Gastrocnemius medialis (tissue), 4 donors: ENCODE results near the gene RASAL3. TPM values are rescaled to one million over a fixed set of nuclear protein-coding genes. Genes with fewer than 3 reads are reported as not detected.

Experiments used
- ATAC-seq, 2 donors: fragments of 150-250 bp; one replicate each; pipeline ENCODE4 v1.9.1; 2016
- DNase-seq, 2 donors: peaks; one replicate each; pipeline ENCODE4 v3.0.0-alpha.2; 2019
- H3K27ac ChIP-seq, 4 donors: fragments of 200-600 bp; sonication (generic); 1 replicate in 1 of 4; 2 replicates in 3 of 4; pipeline ENCODE4 v1.5.1; 2016 to 2018; ENCODE audit warnings: mild to moderate bottlenecking in 2 of 4, moderate library complexity in 1 of 4
- H3K27me3 ChIP-seq, 3 donors: fragments of 200-600 bp; sonication (generic) in 2 of 3; 1 replicate in 1 of 3; 2 replicates in 2 of 3; pipeline versions ENCODE4 v1.5.1 to v1.6.0; 2016 to 2019; ENCODE audit warnings: mild to moderate bottlenecking in 1 of 3, moderate library complexity in 1 of 3
- H3K36me3 ChIP-seq, 2 donors: fragments of 200-600 bp; sonication (generic) in 1 of 2; one replicate each; pipeline ENCODE4 v1.5.1; 2017 to 2018
- H3K4me1 ChIP-seq, 2 donors: fragments of 200-600 bp; sonication (generic) in 1 of 2; one replicate each; pipeline ENCODE4 v1.5.1; 2016 to 2017; ENCODE audit warnings: mild to moderate bottlenecking in 2 of 2
- H3K4me3 ChIP-seq, 4 donors: fragments of 200-600 bp; sonication (generic) in 3 of 4; 1 replicate in 1 of 4; 2 replicates in 3 of 4; pipeline ENCODE4 v1.5.1; 2016 to 2019; ENCODE audit warnings: mild to moderate bottlenecking in 2 of 4
- H3K9me3 ChIP-seq, 3 donors: fragments of 200-600 bp; sonication (generic) in 2 of 3; 1 replicate in 1 of 3; 2 replicates in 2 of 3; pipeline ENCODE4 v1.5.1; 2016 to 2019
- CTCF ChIP-seq, 5 experiments: fragments of 450-650 bp in 3 of 5; fragments of 200-600 bp in 2 of 5; sonication (generic) in 2 of 5; IDR thresholded peaks in 4 of 5; conservative IDR thresholded peaks in 1 of 5; 1 replicate in 4 of 5; 2 replicates in 1 of 5; pipeline ENCODE4 v1.5.1; 2016 to 2019; ENCODE audit warnings: antibody characterized with exemption in 5 of 5, mild to moderate bottlenecking in 3 of 5, moderate library complexity in 3 of 5
- POLR2A ChIP-seq, 2 donors: fragments of 450-650 bp; IDR thresholded peaks; one replicate each; pipeline ENCODE4 v1.6.1; 2017; ENCODE audit warnings: antibody characterized with exemption in 2 of 2, mild to moderate bottlenecking in 2 of 2, moderate library complexity in 2 of 2
- in situ Hi-C, 4 donors: fragments of 200-750 bp; cut with MboI; loops; one replicate each; pipeline versions ENCODE4 v1.15.0 to v1.8.0; 2017; ENCODE audit warnings: low sequenced_read_pairs in 4 of 4
- intact Hi-C: fragments of 100-400 bp; cut with DNase I; formaldehyde crosslinking; loops from one replicate; pipeline ENCODE4 v1.15.1; 2023; ENCODE audit warnings: low total_unique reads
- total RNA-seq, 4 donors: library from RNA; depleted of rRNA; stranded (reverse); fragments of >200 nt; gene quantifications; one replicate each; pipeline versions ENCODE4 v1.1.0 to v1.2.3, GENCODE V29; 2016

RASAL3 gene
- total RNA-seq, 4 donors from 2014 or later, result 0.36 to 1.6 (median 0.38) TPM; not detected in 1

GRCh38 chr19:15507068-15508034 is 43.0 kb upstream of the RASAL3 start:
- no peak overlapping the region for H3K4me3 ChIP-seq
- ATAC-seq, result no peak
- H3K27me3 ChIP-seq, result peaks cover 36 to 43% (median 43%) of the 10 kb centered on the region in 3 donors
- H3K4me1 ChIP-seq, result no peaks in the 10 kb centered on the region
- H3K27ac ChIP-seq, result no peak overlapping the region
- H3K36me3 ChIP-seq, result no peaks in the 10 kb centered on the region
- intact Hi-C loops (no loop called here), in situ Hi-C loops (no loop called here)
- no peak for DNase-seq
- H3K9me3 ChIP-seq, result no peaks in the 10 kb centered on the region
- TF ChIP-seq CTCF (IDR thresholded peaks at IDR 0.05 in 4 of 5, conservative IDR thresholded peaks at IDR 0.05 in 1 of 5), result no peak
- no peak for TF ChIP-seq POLR2A (IDR thresholded peaks at IDR 0.05)

- Histone ChIP-seq H3K27ac (no peak overlapping the region), H3K9me3 (no peaks in the 10 kb centered on the region), H3K4me3 (no peak overlapping the region), H3K27me3 (peaks cover 36 to 43% (median 43%) of the 10 kb centered on the region in 3 donors), H3K36me3 (no peaks in the 10 kb centered on the region), H3K4me1 (no peaks in the 10 kb centered on the region)
- intact Hi-C loops (no loop called here), in situ Hi-C loops (no loop called here)
- ATAC-seq (no peak), DNase-seq (no peak)
- no peak for TF ChIP-seq CTCF (IDR thresholded peaks at IDR 0.05 in 4 of 5, conservative IDR thresholded peaks at IDR 0.05 in 1 of 5)
- TF ChIP-seq POLR2A (IDR thresholded peaks at IDR 0.05), result no peak
These were observed 41.8 kb upstream of the RASAL3 start for GRCh38 chr19:15506074-15506571.

GRCh38 chr19:15502264-15502663 is 37.9 kb upstream of the RASAL3 start:
- Histone ChIP-seq H3K36me3 (no peaks in the 10 kb centered on the region), H3K4me3 (no peak overlapping the region), H3K27me3 (peaks cover 9 to 18% (median 18%) of the 10 kb centered on the region in 3 donors), H3K4me1 (no peaks in the 10 kb centered on the region), H3K9me3 (no peaks in the 10 kb centered on the region), H3K27ac (no peak overlapping the region)
- DNase-seq (no peak), ATAC-seq (no peak)
- in situ Hi-C loops (no loop called here), intact Hi-C loops (no loop called here)
- TF ChIP-seq POLR2A (IDR thresholded peaks at IDR 0.05), result no peak
- TF ChIP-seq CTCF (IDR thresholded peaks at IDR 0.05 in 4 of 5, conservative IDR thresholded peaks at IDR 0.05 in 1 of 5), result no peak

- ATAC-seq (no peak), DNase-seq (no peak)
- Histone ChIP-seq H3K4me3 (no peak overlapping the region), H3K9me3 (no peaks in the 10 kb centered on the region), H3K4me1 (no peaks in the 10 kb centered on the region), H3K36me3 (no peaks in the 10 kb centered on the region), H3K27ac (no peak overlapping the region), H3K27me3 (peaks cover 6 to 18% (median 16%) of the 10 kb centered on the region in 3 donors)
- no peak for TF ChIP-seq CTCF (IDR thresholded peaks at IDR 0.05 in 4 of 5, conservative IDR thresholded peaks at IDR 0.05 in 1 of 5)
- TF ChIP-seq POLR2A (IDR thresholded peaks at IDR 0.05), result no peak
- intact Hi-C loops (no loop called here), in situ Hi-C loops (no loop called here)
These were observed 37.3 kb upstream of the RASAL3 start for GRCh38 chr19:15501596-15501995.
